Heart left ventricle (tissue), 16 donors: Measurements from ENCODE around the gene ALPK3. TPM values are rescaled to one million over a fixed set of nuclear protein-coding genes. Genes with fewer than 3 reads are reported as not detected.

ENCODE experiments used
- ATAC-seq, 4 donors: fragments of 200-7000 bp; cut with Tn5 transposase; one replicate each; pipeline ENCODE4 v1.9.1; 2020 to 2022; ENCODE audit warnings: moderate library complexity in 4 of 4, mild to moderate bottlenecking in 3 of 4, moderate number of reproducible peaks in 1 of 4
- DNase-seq, 5 donors: peaks; one replicate each; pipeline ENCODE4 v3.0.0-alpha.2; 2020
- H3K27ac ChIP-seq, 12 donors: fragments of 200-600 bp; sonication (generic) in 4 of 12; one replicate each; pipeline versions ENCODE4 v1.5.0 to v1.8.0; 2016 to 2022; ENCODE audit warnings: mild to moderate bottlenecking in 2 of 12
- H3K27me3 ChIP-seq, 9 donors: fragments of 200-600 bp; sonication (generic) in 2 of 9; one replicate each; pipeline versions ENCODE4 v1.5.1 to v1.8.0; 2016 to 2022; ENCODE audit warnings: mild to moderate bottlenecking in 3 of 9
- H3K36me3 ChIP-seq, 9 donors: fragments of 200-600 bp; sonication (generic) in 2 of 9; one replicate each; pipeline versions ENCODE4 v1.5.0 to v1.8.0; 2018 to 2022; ENCODE audit warnings: mild to moderate bottlenecking in 2 of 9
- H3K4me1 ChIP-seq, 12 donors: fragments of 200-600 bp; sonication (generic) in 4 of 12; one replicate each; pipeline versions ENCODE4 v1.5.0 to v1.8.0; 2016 to 2022; ENCODE audit warnings: mild to moderate bottlenecking in 3 of 12
- H3K4me3 ChIP-seq, 12 donors: fragments of 200-600 bp; sonication (generic) in 4 of 12; one replicate each; pipeline versions ENCODE4 v1.5.0 to v1.8.0; 2017 to 2022; ENCODE audit warnings: mild to moderate bottlenecking in 9 of 12, moderate library complexity in 4 of 12
- H3K9me3 ChIP-seq, 12 donors: fragments of 200-600 bp; sonication (generic) in 4 of 12; one replicate each; pipeline versions ENCODE4 v1.5.0 to v1.8.0; 2016 to 2022; ENCODE audit warnings: mild to moderate bottlenecking in 1 of 12
- POLR2A ChIP-seq, 2 donors: fragments of 450-650 bp; IDR thresholded peaks; one replicate each; pipeline ENCODE4 v1.6.1; 2017; ENCODE audit warnings: antibody characterized with exemption in 2 of 2, mild to moderate bottlenecking in 2 of 2, moderate library complexity in 2 of 2
- WGBS, 4 donors: extraction: QIAGEN DNeasy Blood & Tissue Kit in 2 of 4; methylation state at CpG; one replicate each; pipeline versions ENCODE4 v1.1.5 to v1.1.7; 2013 to 2018; 5-methylcytosine and 5-hydroxymethylcytosine counted together
- intact Hi-C, 10 donors: fragments of 100-400 bp; cut with DNase I; formaldehyde crosslinking; loops; one replicate each; pipeline versions ENCODE4 v1.11.1 to v1.14.2; 2022
- polyA plus RNA-seq, 2 donors: library from polyadenylated mRNA; stranded (reverse); fragments of 200-250 nt; gene quantifications; one replicate each; pipeline ENCODE4 v1.2.3, GENCODE V29; 2013
- total RNA-seq, 9 donors: library from RNA; depleted of rRNA in 2 of 9; stranded (reverse); fragments of >200 nt in 2 of 9; fragmentation: NEBNext Ultra II Directional in 3 of 9; extraction: Animal tissue kit (Norgen Biotek cat#: 25700) in 3 of 9; gene quantifications; one replicate each; pipeline versions ENCODE4 v1.1.0 to v1.2.4, GENCODE V29; 2016 to 2023
- TF ChIP-seq, protein P1 (sequence below), 12 donors: fragments of 200-600 bp; sonication (generic) in 4 of 12; IDR thresholded peaks; one replicate each; pipeline versions ENCODE4 v1.5.0 to v1.8.0; 2018 to 2022; ENCODE audit warnings: antibody characterized with exemption in 12 of 12, mild to moderate bottlenecking in 5 of 12
- donor health status: ischemic (EF 13 %, LVEDD 7.1; RV severe dilation, severe dysfunction).
- donor health status: healthy with polysubstance abuse.
- donor health status: DM: no; HTN: yes; CAD: no.
- donor health status: DM: no; HTN: no; CAD: no.
- donor health status: ischemic (EF 25% LVEDD 6.9; RV normal size, moderate dysfunction).
- donor health status: ischemic (EF 25% LVEDD 5.7; RV mildly dilated, moderate dysfunction).
- donor health status: healthy.
- donor health status: DM: yes; HTN: yes; CAD: no.
- donor health status: ischemic (EF 35%, LVEDD 5.7; RV mildly dilated, moderate dysfunction).
- donor health status: nonischemic (EF 11% LVEDD 7.7; RV severe dilation, severe dysfunction).
- donor health status: DM: yes; HTN: yes; CAD: no.
- donor health status: PGD.
- donor health status: ischemic (EF 29% LVEDD 5.4; RV normal size, mild dysfunction).
- donor health status: nonischemic (EF 23%, LVEDD 6.1; RV moderate dilation, normal function).

The ALPK3 gene
- total and polyA plus RNA-seq, 11 donors: 82.2 to 258 (median 144) TPM

DNA sequence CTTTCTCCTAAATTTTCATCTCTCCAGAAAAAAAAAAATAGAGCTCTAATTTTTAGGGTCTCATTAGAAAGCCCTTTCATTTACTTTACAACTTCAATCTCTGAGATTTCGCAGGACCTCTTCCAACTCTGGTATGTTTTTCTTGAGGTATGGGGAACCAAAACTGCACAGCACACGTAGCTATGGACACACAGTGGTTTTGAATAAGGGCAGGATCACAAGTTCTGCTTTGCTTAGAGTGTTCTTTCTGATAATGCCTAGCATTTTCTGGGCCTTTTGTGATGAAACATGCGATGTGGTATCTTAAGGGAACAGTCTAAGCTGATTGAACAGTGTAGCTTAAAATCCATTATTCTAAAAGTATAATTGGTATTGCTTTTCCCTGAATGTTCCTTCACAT is 43.4 kb upstream of the ALPK3 start:
- no peak overlapping the region for H3K4me3 ChIP-seq
- ATAC-seq (no peak), DNase-seq (no peak)
- peaks cover 0 to 38% (median 16%) of the 10 kb centered on the region in 12 donors for H3K4me1 ChIP-seq
- H3K27me3 ChIP-seq: no peaks in the 10 kb centered on the region
- TF ChIP-seq POLR2A (IDR thresholded peaks at IDR 0.05): no peak
- TF ChIP-seq, protein P1, sequence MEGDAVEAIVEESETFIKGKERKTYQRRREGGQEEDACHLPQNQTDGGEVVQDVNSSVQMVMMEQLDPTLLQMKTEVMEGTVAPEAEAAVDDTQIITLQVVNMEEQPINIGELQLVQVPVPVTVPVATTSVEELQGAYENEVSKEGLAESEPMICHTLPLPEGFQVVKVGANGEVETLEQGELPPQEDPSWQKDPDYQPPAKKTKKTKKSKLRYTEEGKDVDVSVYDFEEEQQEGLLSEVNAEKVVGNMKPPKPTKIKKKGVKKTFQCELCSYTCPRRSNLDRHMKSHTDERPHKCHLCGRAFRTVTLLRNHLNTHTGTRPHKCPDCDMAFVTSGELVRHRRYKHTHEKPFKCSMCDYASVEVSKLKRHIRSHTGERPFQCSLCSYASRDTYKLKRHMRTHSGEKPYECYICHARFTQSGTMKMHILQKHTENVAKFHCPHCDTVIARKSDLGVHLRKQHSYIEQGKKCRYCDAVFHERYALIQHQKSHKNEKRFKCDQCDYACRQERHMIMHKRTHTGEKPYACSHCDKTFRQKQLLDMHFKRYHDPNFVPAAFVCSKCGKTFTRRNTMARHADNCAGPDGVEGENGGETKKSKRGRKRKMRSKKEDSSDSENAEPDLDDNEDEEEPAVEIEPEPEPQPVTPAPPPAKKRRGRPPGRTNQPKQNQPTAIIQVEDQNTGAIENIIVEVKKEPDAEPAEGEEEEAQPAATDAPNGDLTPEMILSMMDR (IDR thresholded peaks at IDR 0.05): no peak
- peak overlapping the region in 1 of 12 donors; percentile 58 for H3K27ac ChIP-seq
- H3K36me3 ChIP-seq: peaks cover 0 to 62% (median 32%) of the 10 kb centered on the region in 9 donors
- H3K9me3 ChIP-seq: no peaks in the 10 kb centered on the region
- WGBS, 4 donors: 88 to 91% (median 90%) methylated on average over 3 of the region's 3 CpGs
- intact Hi-C loops: loop anchor here in 2 of 10 donors (5.0 to 10.0 kb wide), 2 partner anchors 34 to 189 kb away; no protein-coding TSS in a partner anchor

DNA sequence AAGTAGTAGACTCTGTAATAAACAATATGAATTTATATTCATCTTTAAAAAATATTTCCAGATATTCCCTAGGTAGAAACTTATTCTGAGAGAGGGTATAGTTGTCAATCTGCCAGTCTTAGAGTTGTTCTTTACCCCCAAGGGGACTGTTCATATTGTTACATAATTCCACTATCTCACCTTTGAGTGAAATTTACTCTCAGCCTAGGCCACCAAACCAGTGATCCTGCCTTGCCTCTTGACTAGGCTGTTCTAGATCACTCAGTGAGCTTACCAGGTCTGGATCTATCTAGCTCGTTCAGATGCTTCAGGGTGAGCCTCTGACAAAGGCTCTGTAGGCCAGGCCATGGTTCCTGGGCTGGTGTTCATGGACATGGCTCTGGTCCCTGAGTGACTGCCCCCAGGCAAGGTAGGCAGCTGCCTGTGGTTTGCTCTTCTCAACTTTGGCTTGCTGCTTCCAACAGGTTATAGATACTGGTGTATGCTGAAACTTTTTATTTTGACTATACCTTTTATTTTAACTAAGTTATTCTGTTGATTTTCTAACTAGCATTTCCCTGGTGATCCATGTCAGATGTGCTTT is 41.2 kb upstream of the ALPK3 start:
- Histone ChIP-seq H3K27me3 (no peaks in the 10 kb centered on the region), H3K27ac (no peak overlapping the region), H3K4me1 (peaks cover 0 to 32% (median 17%) of the 10 kb centered on the region in 12 donors), H3K9me3 (no peaks in the 10 kb centered on the region), H3K36me3 (peaks cover 0 to 52% (median 25%) of the 10 kb centered on the region in 9 donors), H3K4me3 (no peak overlapping the region)
- 81 to 100% (median 85%) methylated on average over 1 of the region's 1 CpG for WGBS, 4 donors
- ATAC-seq (no peak), DNase-seq (no peak)
- TF ChIP-seq, protein P1 (IDR thresholded peaks at IDR 0.05): no peak
- no peak for TF ChIP-seq POLR2A (IDR thresholded peaks at IDR 0.05)
- intact Hi-C loops: loop anchor here in 1 of 10 donors (10.0 kb wide), 1 partner anchor 191 kb away; no protein-coding TSS in a partner anchor

DNA sequence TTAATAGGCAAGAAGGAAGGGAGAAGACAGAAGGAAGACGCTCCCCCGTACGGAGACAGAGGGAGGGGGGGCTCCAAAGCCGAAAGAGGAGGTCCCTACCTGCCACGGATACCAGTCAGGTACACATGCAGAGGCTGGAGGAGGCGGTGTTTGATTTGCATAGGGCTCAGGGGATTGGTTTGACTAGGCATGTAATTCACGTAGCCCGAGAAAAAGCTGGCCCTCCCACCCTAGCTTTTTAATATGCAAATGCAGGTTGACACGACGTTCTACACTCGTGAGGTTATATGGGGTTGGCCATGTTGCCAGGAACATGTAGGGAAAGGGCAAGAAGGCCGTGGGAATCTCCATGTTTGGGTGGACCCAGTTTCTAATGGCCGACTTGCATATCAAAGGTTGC is 39.0 kb upstream of the ALPK3 start:
- H3K4me3 ChIP-seq: no peak overlapping the region
- no peaks in the 10 kb centered on the region for H3K27me3 ChIP-seq
- H3K36me3 ChIP-seq: peaks cover 0 to 75% (median 47%) of the 10 kb centered on the region in 9 donors
- WGBS, 4 donors: 80 to 88% (median 84%) methylated on average over 13 of the region's 13 CpGs
- H3K27ac ChIP-seq: no peak overlapping the region
- intact Hi-C loops: loop anchor here in 1 of 10 donors (10.0 kb wide), 1 partner anchor 193 kb away; no protein-coding TSS in a partner anchor
- H3K4me1 ChIP-seq: peaks cover 0 to 30% (median 8%) of the 10 kb centered on the region in 12 donors
- TF ChIP-seq, protein P1 (IDR thresholded peaks at IDR 0.05): no peak
- no peak for TF ChIP-seq POLR2A (IDR thresholded peaks at IDR 0.05)
- H3K9me3 ChIP-seq: no peaks in the 10 kb centered on the region
- ATAC-seq (no peak), DNase-seq (no peak)

DNA sequence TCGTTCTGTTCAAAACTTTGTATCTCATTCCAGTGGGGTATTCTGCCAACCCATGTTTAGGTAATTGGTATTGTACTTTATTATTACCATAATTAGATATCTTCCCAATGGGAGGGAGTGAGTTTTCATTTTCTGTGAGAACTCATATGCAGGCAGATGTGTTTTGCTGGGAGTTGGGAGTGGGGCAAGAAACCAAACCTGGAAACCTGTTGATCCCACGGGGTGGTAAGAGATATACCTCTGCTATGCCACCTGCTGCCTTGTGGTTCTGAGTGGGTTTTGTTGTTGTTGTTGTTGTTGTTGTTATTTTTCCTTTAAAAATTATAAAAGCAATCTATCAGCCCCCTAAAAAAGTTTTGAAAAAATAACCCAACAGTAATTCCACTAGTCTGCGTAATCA is 36.7 kb upstream of the ALPK3 start:
- Histone ChIP-seq H3K27ac (no peak overlapping the region), H3K4me1 (peaks cover 0 to 38% (median 10%) of the 10 kb centered on the region in 12 donors), H3K9me3 (no peaks in the 10 kb centered on the region), H3K27me3 (no peaks in the 10 kb centered on the region), H3K4me3 (no peak overlapping the region), H3K36me3 (peaks cover 0 to 77% (median 61%) of the 10 kb centered on the region in 9 donors)
- no peak for TF ChIP-seq POLR2A (IDR thresholded peaks at IDR 0.05)
- TF ChIP-seq, protein P1 (IDR thresholded peaks at IDR 0.05): no peak
- no peak for ATAC-seq
- DNase-seq: no peak
- intact Hi-C loops: loop anchor here in 3 of 10 donors (2.0 to 10.0 kb wide), 3 partner anchors 14 to 186 kb away; no protein-coding TSS in a partner anchor
- 84 to 92% (median 89%) methylated on average over 3 of the region's 3 CpGs for WGBS, 4 donors
